Mesothelial cell of epicardium (in vitro differentiated cells): ENCODE data around the gene MEGF11. TPM values are rescaled to one million over a fixed set of nuclear protein-coding genes. Genes with fewer than 3 reads are reported as not detected.

Experiments used
- DNase-seq, 2 experiments: peaks; one replicate each; pipeline ENCODE4 v3.0.0; 2021; ENCODE audit warnings: low spot score in 2 of 2; ENCODE audit not compliant: unreplicated experiment in 2 of 2
- H3K27ac Mint-ChIP-seq: 2 replicates; pipeline ENCODE4 v1.8.0; 2021; ENCODE audit warnings: mixed read lengths
- H3K27me3 Mint-ChIP-seq: 2 replicates; pipeline ENCODE4 v1.8.0; 2021; ENCODE audit warnings: low read depth, mixed read lengths
- H3K36me3 Mint-ChIP-seq: 2 replicates; pipeline ENCODE4 v1.8.0; 2021; ENCODE audit warnings: mixed read lengths
- H3K4me1 Mint-ChIP-seq: 2 replicates; pipeline ENCODE4 v1.8.0; 2021; ENCODE audit warnings: mixed read lengths
- H3K4me3 Mint-ChIP-seq: 2 replicates; pipeline ENCODE4 v1.8.0; 2021; ENCODE audit warnings: mild to moderate bottlenecking, moderate library complexity, mixed read lengths
- H3K9me3 Mint-ChIP-seq: 2 replicates; pipeline ENCODE4 v1.8.0; 2021; ENCODE audit warnings: mixed read lengths
- total RNA-seq: library from RNA; stranded (reverse); gene quantifications from 3 replicates; pipeline ENCODE4 v1.2.1, GENCODE V29; 2021
- TF ChIP-seq, protein P1 (sequence below): fragments of 200-600 bp; sonication (generic); IDR thresholded peaks from one replicate; pipeline ENCODE4 v1.5.0; 2021; ENCODE audit warnings: antibody characterized with exemption; ENCODE audit not compliant: unreplicated experiment

The MEGF11 gene
- total RNA-seq, 1 donor from 2014 or later: 3.7 TPM

DNA sequence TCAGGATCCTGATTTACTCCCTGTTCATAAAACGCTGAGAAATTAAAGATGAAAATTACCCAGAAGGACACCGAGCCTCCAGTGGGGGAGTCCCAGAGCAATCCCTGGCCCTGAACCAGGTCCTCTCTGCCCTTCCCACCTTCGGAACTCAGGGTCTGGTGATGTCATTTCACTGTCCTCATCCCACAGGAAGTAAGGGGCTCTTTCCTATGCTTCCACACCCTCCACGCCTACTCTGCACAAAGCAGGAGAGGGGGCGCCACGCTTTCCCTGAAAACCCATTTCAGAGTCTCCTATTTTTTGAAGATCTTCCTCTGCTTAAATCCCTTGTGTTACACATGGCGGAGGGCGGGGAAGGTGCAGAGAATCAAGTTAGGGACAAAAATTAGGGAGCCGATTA, 18.8 kb downstream of the MEGF11 start:
- DNase-seq: no peak
- Mint-ChIP-seq H3K27ac (no peak overlapping the region), H3K4me1 (peaks cover 14% of the 10 kb centered on the region), H3K9me3 (no peaks in the 10 kb centered on the region), H3K36me3 (no peaks in the 10 kb centered on the region), H3K27me3 (peaks cover 38% of the 10 kb centered on the region), H3K4me3 (no peak overlapping the region)
- TF ChIP-seq, protein P1, sequence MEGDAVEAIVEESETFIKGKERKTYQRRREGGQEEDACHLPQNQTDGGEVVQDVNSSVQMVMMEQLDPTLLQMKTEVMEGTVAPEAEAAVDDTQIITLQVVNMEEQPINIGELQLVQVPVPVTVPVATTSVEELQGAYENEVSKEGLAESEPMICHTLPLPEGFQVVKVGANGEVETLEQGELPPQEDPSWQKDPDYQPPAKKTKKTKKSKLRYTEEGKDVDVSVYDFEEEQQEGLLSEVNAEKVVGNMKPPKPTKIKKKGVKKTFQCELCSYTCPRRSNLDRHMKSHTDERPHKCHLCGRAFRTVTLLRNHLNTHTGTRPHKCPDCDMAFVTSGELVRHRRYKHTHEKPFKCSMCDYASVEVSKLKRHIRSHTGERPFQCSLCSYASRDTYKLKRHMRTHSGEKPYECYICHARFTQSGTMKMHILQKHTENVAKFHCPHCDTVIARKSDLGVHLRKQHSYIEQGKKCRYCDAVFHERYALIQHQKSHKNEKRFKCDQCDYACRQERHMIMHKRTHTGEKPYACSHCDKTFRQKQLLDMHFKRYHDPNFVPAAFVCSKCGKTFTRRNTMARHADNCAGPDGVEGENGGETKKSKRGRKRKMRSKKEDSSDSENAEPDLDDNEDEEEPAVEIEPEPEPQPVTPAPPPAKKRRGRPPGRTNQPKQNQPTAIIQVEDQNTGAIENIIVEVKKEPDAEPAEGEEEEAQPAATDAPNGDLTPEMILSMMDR: no peak

DNA sequence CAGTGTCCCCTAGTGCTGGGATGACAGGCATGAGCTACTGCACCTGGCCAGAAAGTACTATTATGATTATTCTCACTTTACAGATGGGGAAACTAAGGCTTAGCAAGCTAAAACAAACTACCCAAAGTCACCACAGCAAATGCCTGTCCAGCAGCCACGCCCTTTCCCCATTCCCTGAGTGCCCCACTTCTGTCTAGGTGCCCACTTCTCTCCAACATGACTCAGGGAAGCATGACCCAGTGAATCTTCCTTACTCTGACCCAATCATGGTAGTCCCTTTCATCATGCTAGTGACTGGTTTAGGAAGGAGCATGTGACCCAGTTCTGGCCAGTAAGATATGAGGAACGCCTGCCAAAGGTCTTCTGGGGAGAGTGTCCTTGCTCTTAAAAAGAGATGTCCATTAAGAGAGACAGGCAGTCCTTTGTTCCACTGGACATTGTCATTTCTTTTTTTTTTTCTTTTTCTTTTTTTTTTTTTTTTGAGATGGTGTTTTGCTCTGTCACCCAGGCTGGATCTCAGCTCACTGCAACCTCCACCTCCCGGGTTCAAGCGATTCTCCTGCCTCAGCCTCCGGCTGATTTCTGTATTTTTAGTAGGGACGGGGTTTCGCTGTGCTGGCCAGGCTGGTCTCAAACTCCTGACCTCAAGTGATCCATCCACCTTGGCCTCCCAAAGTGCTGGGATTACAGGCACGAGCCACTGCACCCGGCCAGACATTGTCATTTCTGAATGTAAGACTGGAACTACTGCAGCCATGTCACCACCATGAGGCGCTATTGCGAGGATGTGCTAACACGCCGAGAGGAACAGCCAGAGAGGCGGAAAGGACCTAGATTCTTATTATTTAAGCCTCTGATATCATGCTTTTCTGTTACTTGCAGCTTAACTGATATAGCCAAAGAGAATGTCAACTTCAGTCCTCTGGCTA, 19.8 kb downstream of the MEGF11 start:
- Mint-ChIP-seq H3K36me3 (no peaks in the 10 kb centered on the region), H3K27ac (no peak overlapping the region), H3K27me3 (peaks cover 33% of the 10 kb centered on the region), H3K4me1 (peaks cover 19% of the 10 kb centered on the region), H3K4me3 (no peak overlapping the region), H3K9me3 (no peaks in the 10 kb centered on the region)
- TF ChIP-seq, protein P1: no peak
- no peak for DNase-seq

DNA sequence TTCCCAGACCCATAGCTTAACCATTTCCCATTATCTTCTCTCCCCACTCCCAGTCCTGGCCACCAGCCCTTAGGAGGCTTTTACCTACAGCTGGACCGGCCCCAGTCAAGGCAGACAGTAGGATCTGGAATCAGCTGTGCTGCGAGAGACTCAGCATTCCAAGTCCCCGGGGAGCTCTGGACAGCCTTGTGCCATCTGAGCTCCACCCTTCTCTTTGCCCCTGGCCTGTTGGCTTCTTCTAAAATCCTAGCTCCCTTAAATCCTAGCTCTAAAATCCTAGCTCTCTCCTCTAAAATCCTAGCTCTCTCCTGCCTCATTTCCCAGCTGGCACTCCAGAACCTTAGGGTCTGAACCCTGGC, 21.3 kb downstream of the MEGF11 start:
- H3K27me3 Mint-ChIP-seq: peaks cover 28% of the 10 kb centered on the region

DNA sequence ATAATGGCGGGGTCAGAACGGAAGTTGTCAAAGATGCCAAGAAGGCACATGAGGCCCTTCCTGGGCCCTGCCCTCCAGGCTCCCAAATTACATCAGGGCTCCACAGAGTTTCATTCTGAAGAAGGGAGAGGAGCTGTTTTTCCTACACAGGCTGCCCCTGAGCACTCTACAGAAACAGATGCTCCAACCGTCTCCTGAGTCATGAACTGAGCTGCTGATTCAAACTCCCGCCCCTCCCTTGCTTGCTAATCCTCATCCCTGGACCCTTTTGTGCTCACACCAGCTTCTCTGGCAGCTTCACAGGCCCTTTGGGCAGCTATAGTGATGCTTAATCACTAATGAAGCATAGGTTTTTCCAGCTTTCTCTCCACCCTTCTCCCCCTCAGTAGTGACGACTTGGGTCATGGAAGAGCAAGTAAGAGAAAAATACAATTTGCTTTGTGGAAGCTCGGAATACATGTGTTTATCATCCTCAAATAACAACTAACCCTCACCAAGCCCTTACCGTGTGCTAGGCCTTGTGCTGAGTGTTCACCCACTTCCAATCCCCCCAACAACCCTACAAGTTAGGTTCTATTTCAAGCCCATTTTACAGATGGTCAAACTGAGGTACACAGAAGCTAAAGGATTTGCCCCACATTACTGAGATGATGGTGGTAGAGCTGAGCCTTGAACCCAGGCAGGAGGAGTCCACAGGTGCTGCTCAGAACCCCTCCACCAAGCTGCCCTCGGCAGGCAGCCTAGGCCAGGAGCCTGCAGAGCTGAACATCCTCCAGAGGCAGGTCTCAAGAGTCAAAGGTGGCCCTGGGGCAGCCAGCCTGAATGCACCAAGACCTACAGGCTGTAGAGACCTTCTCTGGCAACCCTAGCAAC, 21.9 kb downstream of the MEGF11 start:
- no peaks in the 10 kb centered on the region for H3K9me3 Mint-ChIP-seq
- H3K4me1 Mint-ChIP-seq: peaks cover 19% of the 10 kb centered on the region
- no peak overlapping the region for H3K27ac Mint-ChIP-seq
- H3K36me3 Mint-ChIP-seq: no peaks in the 10 kb centered on the region
- TF ChIP-seq, protein P1: no peak
- H3K4me3 Mint-ChIP-seq: no peak overlapping the region
- DNase-seq: no peak
- H3K27me3 Mint-ChIP-seq: peaks cover 22% of the 10 kb centered on the region

More for the DNA sequence above, 21.3 kb downstream of the MEGF11 start:
- H3K36me3 Mint-ChIP-seq: no peaks in the 10 kb centered on the region
- no peak for DNase-seq
- no peaks in the 10 kb centered on the region for H3K9me3 Mint-ChIP-seq
- TF ChIP-seq, protein P1: no peak
- peaks cover 19% of the 10 kb centered on the region for H3K4me1 Mint-ChIP-seq
- no peak overlapping the region for H3K27ac Mint-ChIP-seq
- no peak overlapping the region for H3K4me3 Mint-ChIP-seq

DNA sequence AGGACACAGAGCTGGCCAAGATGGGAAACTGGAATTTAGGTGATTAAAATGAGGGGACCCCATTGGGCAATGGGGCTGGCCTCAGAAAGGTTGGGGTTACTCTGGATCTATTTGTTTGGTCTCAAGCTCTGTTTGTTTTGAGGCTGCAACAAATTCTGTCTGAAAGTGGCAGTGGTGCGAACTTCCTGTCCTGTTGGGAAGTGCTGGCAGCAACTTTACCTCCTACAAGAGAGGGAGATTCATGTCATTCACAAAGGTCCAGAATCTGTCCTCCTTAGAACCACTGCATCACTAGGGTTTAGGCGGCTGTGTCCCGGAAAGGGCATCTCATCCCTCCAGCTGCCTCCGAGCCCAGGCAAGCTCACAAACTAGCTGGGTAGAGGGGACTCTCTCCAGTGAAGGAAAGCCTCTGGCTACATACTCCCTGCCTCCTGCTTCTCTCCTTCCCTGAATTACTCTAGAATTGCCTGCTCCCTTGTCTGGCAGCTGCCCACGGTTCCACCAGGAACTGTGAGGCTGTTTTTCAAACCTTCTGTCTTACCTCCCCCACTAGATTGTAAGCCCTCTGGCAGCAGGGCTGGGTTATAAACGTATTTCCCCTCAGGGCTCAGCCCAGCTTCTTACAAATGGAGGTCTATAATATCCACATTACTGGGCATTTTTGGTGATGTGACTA, 23.6 kb downstream of the MEGF11 start:
- Mint-ChIP-seq H3K4me3 (no peak overlapping the region), H3K4me1 (peaks cover 19% of the 10 kb centered on the region), H3K36me3 (no peaks in the 10 kb centered on the region), H3K9me3 (no peaks in the 10 kb centered on the region), H3K27ac (peak overlapping the region; percentile 80), H3K27me3 (peaks cover 7% of the 10 kb centered on the region)
- DNase-seq: no peak
- TF ChIP-seq, protein P1: no peak
